Fibroblast of skin of right quadriceps (primary cell): Measurements from ENCODE around the gene FAM209A.
"Not testable (repeated sequence)": the region's sequence is repeated elsewhere in the genome, so short reads cannot be mapped to it uniquely, and the experiment has no call there.

ENCODE experiments used
- DNase-seq: peaks from one replicate; pipeline ENCODE4 v3.0.0-alpha.2; 2013

FAM209A gene

GRCh38 chr20:56524444-56524843 lies at the start of gene FAM209A:
Gene FAM209A (plus strand): TSS chr20:56524744. CDS start chr20:56524809, 65 bp downstream.
- not testable (repeated sequence) for DNase-seq

GRCh38 chr20:56483970-56484369 lies 40.6 kb upstream of the FAM209A start:
- DNase-seq, result no peak

GRCh38 chr20:56487216-56487615 lies 37.3 kb upstream of the FAM209A start:
- DNase-seq, result no peak

- no peak for DNase-seq
Measured at GRCh38 chr20:56488566-56488965, 36.0 kb upstream of the FAM209A start.

GRCh38 chr20:56501116-56501515 lies 23.4 kb upstream of the FAM209A start:
- DNase-seq, result no peak

GRCh38 chr20:56503916-56504315 lies 20.6 kb upstream of the FAM209A start:
- DNase-seq, result no peak

GRCh38 chr20:56504373-56505005 lies 20.1 kb upstream of the FAM209A start:
- DNase-seq, result no peak

GRCh38 chr20:56506103-56506502 lies 18.4 kb upstream of the FAM209A start:
- no peak for DNase-seq

- no peak for DNase-seq
Measured at GRCh38 chr20:56511926-56512325, 12.6 kb upstream of the FAM209A start.

GRCh38 chr20:56513161-56514150 lies 11.1 kb upstream of the FAM209A start:
- peak; percentile 4 for DNase-seq

- DNase-seq, result no peak
Measured at GRCh38 chr20:56516631-56517030, 7.9 kb upstream of the FAM209A start.

GRCh38 chr20:56517211-56517610 lies 7.3 kb upstream of the FAM209A start:
- no peak for DNase-seq

- DNase-seq, result no peak
Measured at GRCh38 chr20:56517641-56518040, 6.9 kb upstream of the FAM209A start.

- no peak for DNase-seq
Measured at GRCh38 chr20:56518126-56518525, 6.4 kb upstream of the FAM209A start.

- DNase-seq, result no peak
Measured at GRCh38 chr20:56518721-56519398, 5.7 kb upstream of the FAM209A start.

GRCh38 chr20:56519551-56519950 lies 5.0 kb upstream of the FAM209A start:
- no peak for DNase-seq

GRCh38 chr20:56520180-56520579 lies 4.4 kb upstream of the FAM209A start:
- no peak for DNase-seq

GRCh38 chr20:56520746-56521354 lies 3.7 kb upstream of the FAM209A start:
- not testable (repeated sequence) for DNase-seq

GRCh38 chr20:56522311-56522710 lies 2.2 kb upstream of the FAM209A start:
- no peak for DNase-seq

- DNase-seq, result no peak
Measured at GRCh38 chr20:56527521-56527920, 3.0 kb downstream of the FAM209A start.

GRCh38 chr20:56532946-56533345 lies 8.4 kb downstream of the FAM209A start, which contains the start of gene FAM209B:
Gene FAM209B (plus strand): TSS chr20:56533246. CDS start chr20:56533342, 96 bp downstream.
- not testable (repeated sequence) for DNase-seq

- no peak for DNase-seq
Measured at GRCh38 chr20:56537997-56538396, 13.5 kb downstream of the FAM209A start.

GRCh38 chr20:56540415-56540814 lies 15.9 kb downstream of the FAM209A start:
- DNase-seq, result peak; percentile 14
